ENCODE measurements around the gene SUGCT.
"Not testable (repeated sequence)": the region's sequence is repeated elsewhere in the genome, so short reads cannot be mapped to it uniquely, and the experiment has no call there.

Gene SUGCT

DNA sequence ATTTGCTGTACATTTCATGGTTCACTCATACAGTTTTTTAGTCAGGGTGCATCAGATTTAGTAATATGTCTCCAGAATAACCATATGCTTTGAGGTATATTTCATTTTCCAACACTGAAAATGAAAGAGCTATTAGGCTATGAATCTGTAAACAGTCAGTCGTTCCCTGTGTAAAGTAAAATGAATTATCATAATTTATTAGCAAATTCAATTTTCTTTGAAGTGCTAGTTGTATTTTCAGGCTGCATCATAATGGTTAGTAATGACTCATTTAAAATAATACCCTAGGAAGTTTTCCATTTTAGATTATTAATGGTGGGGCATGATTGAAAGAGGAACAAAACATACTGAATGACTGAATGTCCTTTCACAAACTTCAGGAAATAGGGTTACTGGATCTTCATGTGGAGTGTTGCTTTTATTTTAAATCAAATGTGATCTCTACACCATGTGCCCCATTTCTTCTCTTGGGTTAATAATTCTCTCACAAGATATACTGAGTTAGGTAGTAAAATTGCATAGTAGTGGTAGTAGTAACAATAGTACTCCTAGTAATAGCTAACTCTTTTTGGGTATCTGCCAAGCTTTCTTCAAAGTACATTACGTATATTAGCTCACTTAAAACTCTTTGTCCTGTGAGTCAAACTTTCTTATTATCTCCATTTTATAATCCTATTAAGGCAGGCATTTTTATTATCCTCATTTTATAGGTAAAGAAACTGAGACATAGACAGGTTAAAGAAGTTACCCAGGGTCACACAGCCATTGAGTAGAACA is 476.5 kb downstream of the SUGCT start:
- DNase-seq (ENCODE audit: low read depth, low spot score), result no peak

DNA sequence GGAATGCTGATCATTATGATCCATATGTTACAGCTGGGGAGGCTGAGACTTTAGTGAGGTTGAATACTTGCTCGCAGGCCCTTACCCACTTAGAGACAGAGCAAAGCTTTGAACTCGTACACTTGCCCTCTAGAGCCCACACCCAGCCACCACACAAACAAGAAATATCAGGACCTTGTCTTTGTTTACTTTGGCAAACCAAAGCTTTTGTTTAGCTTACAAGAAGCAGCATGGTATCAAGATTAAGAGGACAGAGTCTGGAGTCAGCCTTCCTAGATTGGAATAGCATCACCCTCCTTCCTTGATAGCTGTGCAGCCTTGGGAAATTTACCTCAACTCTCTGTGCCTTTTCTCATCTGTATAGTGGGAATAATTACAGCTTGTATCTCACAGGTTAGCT is 477.5 kb downstream of the SUGCT start:
- no peak for DNase-seq (ENCODE audit: low read depth, low spot score)

DNA sequence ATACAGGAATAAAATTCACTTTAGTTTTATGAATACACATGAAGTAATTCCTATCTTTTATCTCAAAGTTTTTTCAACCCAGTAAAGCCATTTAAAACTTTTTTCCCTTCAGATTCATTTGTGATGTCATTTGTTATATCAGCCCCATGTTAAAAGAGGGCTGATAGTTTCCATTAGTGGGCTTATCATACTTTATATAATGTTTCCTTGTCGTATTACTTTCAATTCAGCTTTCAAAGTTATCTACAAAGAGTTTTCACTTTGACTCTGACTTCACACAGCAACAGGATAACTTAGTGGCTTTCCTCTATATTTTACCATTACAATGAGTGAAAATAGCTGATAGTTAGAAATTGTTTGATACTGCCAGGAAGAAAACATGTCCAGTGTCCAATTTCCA is 484.8 kb downstream of the SUGCT start:
- no peak for DNase-seq (ENCODE audit: low read depth, low spot score)

DNA sequence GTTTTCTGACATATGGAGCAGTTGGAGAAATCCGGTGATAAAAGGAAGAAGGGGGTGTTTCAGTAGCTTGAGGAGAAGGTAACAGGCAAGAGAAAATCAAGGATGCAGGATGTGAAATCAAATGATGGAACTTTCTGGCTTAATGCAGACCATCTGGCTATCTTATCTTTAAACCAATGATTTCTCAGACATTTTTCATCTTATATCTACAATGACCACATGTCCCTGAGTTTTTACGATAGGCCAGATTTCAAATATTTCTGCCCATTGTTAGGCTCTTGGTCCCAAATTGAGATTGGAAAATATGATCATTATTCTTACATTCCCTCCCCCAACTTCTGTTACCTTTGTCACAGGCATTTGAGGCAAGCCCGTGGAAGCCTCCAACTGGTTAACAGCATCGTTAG is 486.8 kb downstream of the SUGCT start:
- no peak for DNase-seq (ENCODE audit: low read depth, low spot score)

DNA sequence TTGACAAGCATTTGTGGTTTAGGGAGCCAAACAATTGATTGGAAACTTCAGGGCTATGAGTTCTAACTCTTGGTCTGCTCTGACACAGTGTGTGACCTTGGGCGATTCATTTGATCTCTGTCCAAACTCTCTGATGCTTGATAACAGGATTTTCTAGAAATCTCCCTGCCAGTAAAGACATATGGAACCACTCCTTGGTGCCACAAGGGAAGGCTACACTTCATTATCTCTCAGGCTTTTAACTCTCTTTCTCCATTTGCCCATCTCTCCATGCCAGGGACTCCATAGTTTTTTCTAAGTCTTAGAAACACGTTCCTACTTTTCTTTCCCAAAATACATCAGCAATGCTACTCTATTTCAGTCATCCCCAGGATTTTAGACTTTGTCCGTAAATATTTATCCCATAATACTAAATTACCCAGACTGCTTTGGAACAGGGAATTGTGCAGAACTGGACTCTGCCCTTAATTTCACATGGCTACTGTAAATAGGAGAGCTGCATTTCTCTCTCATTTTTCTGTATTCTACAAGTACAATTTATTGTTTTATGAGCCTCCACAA is 488.2 kb downstream of the SUGCT start:
- DNase-seq (ENCODE audit: low read depth, low spot score), result no peak

DNA sequence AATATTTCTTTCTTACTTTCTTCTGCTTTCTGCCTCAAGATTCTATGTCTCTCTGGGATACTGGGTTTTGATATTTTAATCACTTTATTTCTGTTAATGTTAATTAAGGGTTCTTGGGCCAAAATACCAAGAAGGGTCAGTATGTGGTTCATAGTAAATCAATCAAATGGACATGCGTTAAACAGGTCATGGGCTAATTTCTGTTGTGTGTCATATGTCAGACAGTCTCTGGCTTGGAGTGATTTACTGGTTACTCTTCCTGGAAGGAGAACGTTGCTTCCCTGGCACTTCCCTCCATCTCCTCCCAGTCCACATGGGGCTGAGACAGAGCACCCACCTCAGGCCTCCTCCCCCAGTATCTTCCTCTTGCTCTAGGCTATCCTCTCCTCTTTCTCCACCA is 489.1 kb downstream of the SUGCT start:
- no peak for DNase-seq (ENCODE audit: low read depth, low spot score)

DNA sequence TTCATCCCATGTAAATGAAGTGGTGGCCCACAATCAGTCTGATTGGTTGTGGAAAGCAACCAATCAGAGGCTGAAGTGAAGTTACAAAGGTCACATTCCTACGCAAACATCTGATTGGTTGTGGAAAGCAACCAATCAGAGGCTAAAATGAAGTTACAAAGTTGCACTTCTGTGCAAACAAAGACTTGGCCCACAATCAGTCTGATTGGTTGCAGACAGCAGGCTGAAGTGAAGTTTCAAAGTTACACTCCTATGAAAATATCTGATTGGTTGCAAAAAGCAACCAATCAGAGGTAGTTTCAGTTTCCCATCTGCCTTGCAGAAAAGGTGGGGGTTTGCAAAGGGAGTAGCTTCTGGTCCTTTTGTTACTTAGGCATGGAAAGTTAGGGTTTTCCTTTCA is 492.6 kb downstream of the SUGCT start:
- DNase-seq (ENCODE audit: low read depth, low spot score), result not testable (repeated sequence)

DNA sequence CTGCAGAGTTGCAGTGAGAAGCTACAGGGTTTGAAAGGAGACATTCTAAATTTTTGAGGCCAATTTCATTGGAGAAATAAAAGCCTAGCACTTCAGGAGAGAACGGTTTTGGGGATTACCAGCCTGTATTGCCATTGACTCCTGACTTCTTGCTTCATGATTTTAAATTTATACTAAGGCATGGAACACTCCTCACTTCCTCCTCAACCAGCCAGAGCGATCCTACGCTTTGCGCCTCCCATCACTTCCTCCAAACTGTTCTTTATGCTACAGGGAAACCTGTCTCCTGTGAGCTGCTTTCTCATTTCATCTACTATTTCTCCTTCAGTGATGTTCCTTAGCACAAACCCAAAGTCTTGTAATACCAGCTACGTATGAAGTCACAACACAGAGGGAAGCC is 495.1 kb downstream of the SUGCT start:
- no peak for DNase-seq (ENCODE audit: low read depth, low spot score)

DNA sequence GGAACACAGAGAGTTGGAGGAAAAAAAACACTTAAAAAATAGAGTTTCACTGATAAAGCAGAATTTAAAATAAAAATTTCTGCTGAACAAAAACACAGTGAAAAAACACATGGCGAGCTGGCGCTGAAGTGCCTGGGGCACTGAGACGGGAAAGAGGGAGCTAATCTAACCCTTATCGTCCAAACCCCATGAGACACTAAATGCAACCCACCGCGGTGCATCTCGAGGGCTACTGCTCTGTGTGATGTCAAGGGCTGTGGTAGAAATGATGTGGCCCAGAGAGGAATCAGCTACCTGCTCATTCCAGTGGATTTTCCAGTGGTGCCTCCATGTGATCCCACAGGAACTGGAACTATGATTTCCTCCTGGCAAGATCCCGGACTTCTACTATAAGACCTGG is 499.3 kb downstream of the SUGCT start:
- DNase-seq (ENCODE audit: low read depth, low spot score), result no peak

DNA sequence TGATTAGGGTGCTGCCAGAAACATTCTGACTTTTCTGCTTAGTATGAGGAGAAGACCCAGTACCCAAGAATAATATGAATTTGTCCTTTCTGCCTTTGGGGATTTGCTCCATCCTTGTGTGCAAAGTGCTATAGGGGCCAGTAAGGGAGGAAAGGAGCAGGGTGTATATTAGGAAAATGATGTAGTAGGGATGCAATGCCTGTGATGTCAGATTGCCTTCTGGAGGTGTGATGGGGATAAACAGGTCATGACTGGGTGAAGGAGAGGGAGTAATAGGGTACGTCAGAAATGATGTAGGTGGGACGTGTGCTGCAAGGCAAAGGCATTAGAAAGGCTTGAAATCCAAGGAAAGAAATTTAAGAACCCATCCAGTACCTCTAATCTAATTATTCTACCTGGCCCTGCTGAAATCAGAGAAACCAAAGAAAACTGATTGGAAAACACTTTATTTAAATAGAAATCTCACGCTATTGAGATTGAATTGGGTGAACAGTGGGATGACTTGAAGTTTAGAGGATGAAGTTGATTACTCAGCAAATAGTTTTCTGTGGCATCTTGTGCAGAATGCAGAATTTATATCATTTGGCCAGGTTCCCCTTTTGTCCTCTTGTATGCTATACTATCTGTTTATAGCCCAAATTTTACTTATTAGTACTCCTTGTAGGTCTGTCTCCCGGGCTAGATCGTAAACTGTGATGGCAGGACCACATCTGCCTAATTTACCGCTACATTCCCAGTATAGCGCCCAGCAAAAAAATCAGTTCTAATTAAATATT is 503.9 kb downstream of the SUGCT start:
- no peak for DNase-seq (ENCODE audit: low read depth, low spot score)

DNA sequence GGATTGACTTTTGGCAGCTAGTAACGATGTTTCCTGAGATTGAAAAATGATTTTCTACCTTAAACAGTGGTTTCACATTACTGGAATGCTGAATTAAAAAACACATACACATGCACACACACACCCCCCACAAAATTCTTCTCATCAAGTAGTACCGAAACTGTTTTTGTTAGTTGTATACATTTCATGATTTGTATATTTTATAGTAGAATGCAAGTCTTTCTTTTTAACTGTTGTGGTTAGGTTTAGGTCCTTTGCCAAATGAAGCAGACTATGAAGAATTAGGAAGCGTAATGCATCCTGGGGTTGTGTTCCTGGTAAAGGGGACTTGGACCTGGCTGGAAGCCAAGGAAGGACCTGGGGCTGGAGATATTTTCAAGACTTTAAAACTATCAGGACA is 505.8 kb downstream of the SUGCT start:
- no peak for DNase-seq (ENCODE audit: low read depth, low spot score)

DNA sequence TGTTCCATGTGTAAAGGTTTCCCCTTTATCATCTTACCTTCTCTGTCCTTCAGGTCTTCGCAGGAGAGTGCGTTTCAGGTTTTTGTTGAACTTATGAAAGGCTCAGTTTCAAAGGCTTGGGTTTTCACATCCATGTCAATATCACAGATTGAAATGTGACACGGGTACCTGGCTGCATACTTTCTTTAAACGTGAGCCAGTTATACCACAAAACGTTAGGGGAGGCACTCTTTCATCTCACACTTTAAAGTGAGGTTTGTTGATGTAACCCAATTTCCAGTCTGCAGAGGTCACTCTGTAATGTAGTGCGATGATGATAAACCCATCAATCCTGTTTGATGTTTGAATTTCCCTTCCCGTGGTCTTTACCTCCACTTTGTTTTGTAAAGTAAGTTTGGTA is 506.9 kb downstream of the SUGCT start:
- DNase-seq (ENCODE audit: low read depth, low spot score), result no peak

DNA sequence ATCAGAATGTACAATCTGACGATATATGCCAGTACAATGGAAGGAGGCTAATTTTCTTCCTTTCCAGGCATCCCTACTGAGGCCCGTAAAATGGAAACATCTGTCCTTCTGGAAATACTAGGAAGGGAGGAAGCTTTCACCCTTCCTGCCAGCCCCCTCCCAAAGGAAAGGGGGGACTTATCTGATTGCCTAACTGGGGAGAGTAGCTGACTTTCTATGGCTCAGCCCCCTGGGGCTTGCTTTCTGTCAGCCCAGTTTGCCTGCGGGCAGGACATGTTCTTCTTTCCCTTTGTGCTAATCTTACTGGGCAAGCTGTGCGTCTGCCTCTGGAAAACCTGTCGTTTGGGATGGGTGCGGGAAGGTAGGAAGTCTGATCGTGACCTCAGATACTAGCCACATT is 508.9 kb downstream of the SUGCT start:
- no peak for DNase-seq (ENCODE audit: low read depth, low spot score)

DNA sequence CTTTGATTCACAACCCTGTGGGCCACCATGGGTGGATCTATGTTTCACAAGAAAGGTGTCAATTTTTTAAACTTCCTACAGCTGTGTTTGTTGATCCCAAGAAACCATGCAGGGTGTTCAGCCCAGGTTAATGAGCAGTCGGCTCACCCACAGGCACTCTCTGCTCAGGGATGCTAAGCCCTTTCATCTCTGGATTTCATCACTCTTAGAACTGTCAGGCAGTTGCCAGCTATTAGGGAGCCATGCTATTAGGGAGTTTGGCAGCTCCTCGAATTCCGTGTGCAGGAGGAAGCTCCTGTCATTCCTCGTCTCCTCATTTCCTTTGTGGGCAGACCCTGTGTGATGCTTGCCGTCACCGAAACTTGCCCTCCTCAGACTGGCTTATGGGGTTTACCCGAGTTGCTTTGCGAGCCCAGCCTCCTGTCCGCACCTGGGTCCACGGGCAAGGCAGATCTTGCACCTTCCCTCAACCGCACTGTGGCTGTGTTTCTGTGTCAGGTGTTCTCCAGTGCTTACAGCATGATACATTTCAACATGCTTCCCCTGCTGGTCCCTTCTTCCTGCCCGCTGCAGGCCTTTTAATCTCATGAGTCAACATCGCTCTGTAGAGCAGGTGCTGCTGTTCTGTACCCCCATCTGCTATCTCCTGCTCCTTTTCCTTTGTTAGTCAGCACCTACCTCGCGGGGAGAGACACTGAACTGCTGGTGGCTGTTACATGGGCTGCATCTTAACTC is 509.8 kb downstream of the SUGCT start:
- no peak for DNase-seq (ENCODE audit: low read depth, low spot score)

DNA sequence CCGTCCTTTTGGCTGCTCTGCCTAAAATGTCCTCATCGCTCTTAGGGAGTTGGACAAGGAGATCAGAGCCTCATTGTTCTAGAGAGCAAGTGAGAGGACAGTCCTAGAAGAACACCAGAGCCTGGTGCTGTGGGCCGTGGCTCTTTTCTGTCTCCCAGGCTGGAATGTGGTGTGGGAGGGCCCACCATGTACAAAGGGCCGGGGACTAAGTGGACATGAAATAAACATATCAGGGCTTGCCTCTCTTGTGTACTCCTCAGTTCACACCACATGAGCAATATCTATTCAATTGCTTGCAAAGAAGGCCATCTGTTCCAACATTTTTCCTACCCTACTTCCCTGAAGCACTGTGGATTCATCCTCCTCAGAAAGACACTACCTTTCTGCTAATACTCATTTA is 510.4 kb downstream of the SUGCT start:
- no peak for DNase-seq (ENCODE audit: low read depth, low spot score)

DNA sequence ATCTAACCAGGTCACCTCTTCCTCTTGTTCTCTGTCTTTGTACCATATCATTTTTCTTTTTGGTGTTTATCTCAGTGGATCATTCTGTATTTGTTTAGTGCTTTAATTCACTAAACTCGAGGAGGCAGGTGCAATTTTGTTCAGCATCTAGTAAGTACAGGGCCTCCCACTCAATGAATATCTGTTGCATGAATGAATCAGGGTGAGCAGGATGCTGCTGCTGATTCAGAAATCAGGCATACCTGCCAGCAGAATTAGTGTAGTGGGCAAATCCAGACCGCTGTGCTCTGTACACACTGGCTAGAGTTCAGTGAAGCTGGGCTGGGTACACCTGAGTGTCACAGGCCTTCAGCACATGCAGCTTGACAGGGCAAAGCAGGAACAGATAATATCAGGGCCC is 511.9 kb downstream of the SUGCT start:
- DNase-seq (ENCODE audit: low read depth, low spot score), result no peak

DNA sequence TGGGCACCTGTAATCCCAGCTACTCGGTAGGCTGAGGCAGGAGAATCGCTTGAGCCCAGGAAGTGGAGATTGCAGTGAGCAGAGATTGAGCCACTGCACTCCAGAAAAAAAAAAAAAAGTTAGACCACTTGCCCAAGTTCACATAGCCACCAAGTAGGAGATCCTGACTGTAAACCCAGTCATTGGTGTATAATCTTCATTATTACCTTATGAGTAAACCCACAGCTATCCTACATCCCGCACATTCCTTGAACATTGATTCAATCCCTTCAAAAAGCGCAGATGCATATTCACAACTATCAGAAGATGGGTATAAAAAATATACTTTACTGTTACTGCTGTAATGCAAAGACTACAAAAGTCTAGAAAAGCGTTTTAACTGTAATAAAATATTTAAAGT is 512.9 kb downstream of the SUGCT start:
- DNase-seq (ENCODE audit: low read depth, low spot score), result no peak

DNA sequence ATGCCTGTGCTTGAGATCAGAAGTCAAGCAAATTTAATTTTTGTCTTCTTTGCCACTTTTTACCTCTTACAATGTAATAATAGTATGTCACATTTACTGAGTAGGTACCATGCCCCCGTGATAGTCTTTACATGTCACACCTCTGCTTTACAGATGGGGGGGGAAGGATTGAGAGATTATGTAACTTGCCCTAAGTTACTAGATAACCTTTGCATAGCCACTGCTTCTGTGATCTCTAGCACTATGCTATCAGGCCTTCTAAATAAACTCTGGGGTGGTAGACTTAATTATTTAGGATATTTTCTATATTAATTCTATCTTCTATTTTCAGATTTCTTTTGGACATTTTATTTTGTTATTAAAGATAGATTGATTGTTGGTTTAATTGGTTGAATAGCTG is 514.4 kb downstream of the SUGCT start:
- no peak for DNase-seq (ENCODE audit: low read depth, low spot score)

DNA sequence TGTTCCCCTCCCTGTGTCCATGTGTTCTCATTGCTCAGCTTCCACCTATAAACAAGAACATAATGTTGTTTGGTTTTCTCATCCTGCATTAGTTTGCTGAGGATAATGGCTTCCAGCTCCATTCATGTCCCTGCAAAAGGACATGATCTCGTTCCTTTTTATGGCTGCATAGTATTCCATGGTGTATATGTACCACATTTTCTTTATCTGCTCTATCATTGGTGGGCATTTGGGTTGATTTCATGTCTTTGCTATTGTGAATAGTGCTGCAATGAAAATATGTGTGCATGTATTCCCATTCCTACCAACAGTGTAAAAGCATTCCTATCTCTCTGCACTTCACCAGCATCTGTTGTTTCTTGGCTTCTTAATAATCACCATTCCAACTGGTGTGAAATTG is 516.1 kb downstream of the SUGCT start:
- not testable (repeated sequence) for DNase-seq (ENCODE audit: low read depth, low spot score)

DNA sequence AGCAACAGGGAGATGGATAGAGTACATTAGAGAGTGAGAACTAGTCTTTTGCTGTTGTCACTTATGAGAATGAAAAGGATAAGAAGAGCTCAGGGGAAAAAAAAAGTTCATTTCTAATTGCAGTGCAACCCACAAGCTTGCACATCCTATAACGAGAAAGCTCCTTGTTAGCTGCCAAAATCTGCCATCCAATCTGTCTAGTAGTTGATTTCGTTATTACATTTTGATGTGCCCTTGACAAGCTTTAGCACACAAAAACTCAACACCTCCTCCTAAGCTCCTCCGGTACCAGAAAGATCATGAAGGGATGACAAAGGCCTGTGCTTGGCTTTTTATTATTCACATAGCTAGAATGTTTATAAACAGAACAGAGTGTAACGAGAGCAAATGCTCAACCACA is 519.4 kb downstream of the SUGCT start:
- DNase-seq (ENCODE audit: low read depth, low spot score), result no peak

DNA sequence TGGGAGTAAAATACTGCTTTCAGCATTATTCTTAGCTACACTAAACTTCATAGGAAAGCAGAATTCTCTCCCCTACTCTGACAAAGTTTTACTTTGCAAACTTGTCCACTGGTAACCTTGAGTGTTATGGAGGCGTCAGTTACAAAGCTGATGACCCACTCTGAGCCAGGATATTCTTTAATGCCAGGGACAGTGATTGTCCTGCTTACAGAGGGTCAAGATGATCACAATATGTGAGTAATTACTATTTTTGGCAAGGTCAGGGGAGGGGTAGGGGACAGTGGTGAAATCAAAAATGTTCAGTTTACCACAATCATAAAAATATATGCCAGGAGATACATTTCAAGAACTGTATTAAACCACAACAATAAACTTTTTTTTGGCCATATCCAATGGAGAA is 520.6 kb downstream of the SUGCT start:
- DNase-seq (ENCODE audit: low read depth, low spot score), result no peak

DNA sequence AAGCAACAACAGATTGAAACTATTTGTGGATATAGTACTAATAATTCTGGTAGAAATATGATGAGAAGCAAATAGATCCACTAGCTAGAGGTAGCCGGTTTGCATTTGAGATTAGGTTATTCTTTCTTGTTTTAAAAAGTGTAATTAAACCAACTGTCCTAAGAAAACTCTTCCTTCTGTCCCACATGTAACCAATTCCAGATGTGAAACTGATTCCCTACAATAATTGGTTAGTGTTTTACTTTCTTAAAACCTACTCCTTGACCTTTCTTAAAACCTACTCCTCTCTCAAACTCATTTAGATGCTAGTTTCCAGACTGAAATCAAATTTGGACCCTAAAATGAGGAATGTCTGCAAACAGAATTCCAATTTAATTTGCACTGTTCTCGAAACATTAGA is 521.5 kb downstream of the SUGCT start:
- DNase-seq (ENCODE audit: low read depth, low spot score), result no peak

All from smooth muscle cell of the brain vasculature (primary cell).